GM23338 (cell line): Measurements from ENCODE around the gene TP53. TPM values are rescaled to one million over a fixed set of nuclear protein-coding genes. Genes with fewer than 3 reads are reported as not detected.

Experiments used
- ATAC-seq: fragments of 200-7000 bp; cut with Tn5 transposase; 3 replicates; pipeline ENCODE4 v1.9.1; 2020
- DNase-seq: peaks from one replicate; pipeline ENCODE4 v3.0.0-alpha.2; 2015; ENCODE audit warnings: low spot score
- H2AFZ ChIP-seq: fragments of 200-600 bp; sonication (generic); 2 replicates; pipeline ENCODE4 v1.8.0; 2016; ENCODE audit warnings: antibody characterized with exemption, mild to moderate bottlenecking, moderate library complexity
- H3F3A ChIP-seq: fragments of 200-600 bp; sonication (generic); replicated peaks from 2 replicates; pipeline ENCODE4 v1.8.0; 2017; ENCODE audit warnings: antibody characterized with exemption, mixed run types, low read depth
- H3K27ac ChIP-seq: fragments of 200-600 bp; sonication (generic); 2 replicates; pipeline ENCODE4 v1.6.1; 2016; ENCODE audit warnings: low read depth
- H3K27me3 ChIP-seq: fragments of 200-600 bp; sonication (generic); 2 replicates; pipeline ENCODE4 v1.8.0; 2016; ENCODE audit warnings: mild to moderate bottlenecking, mixed run types, moderate library complexity; ENCODE audit not compliant: insufficient read depth
- H3K36me3 ChIP-seq: fragments of 200-600 bp; sonication (generic); 2 replicates; pipeline ENCODE4 v1.8.0; 2016; ENCODE audit warnings: mild to moderate bottlenecking; ENCODE audit not compliant: insufficient read depth
- H3K4me1 ChIP-seq: fragments of 200-600 bp; sonication (generic); 2 replicates; pipeline ENCODE4 v1.8.0; 2016; ENCODE audit warnings: mild to moderate bottlenecking, moderate library complexity; ENCODE audit not compliant: insufficient read depth
- H3K4me2 ChIP-seq: fragments of 200-600 bp; sonication (generic); 2 replicates; pipeline ENCODE4 v1.7.1; 2017; ENCODE audit warnings: mixed run types
- H3K4me3 ChIP-seq: fragments of 200-600 bp; sonication (generic); 2 replicates; pipeline ENCODE4 v1.6.1; 2016; ENCODE audit warnings: mixed run types
- H3K79me2 ChIP-seq: fragments of 200-600 bp; sonication (generic); replicated peaks from 2 replicates; pipeline ENCODE4 v1.8.0; 2017; ENCODE audit warnings: mild to moderate bottlenecking; ENCODE audit not compliant: insufficient read depth
- H3K9me2 ChIP-seq: fragments of 200-600 bp; sonication (generic); 2 replicates; pipeline ENCODE4 v1.8.0; 2017; ENCODE audit not compliant: insufficient read depth
- H4K20me1 ChIP-seq: fragments of 200-600 bp; sonication (generic); replicated peaks from 2 replicates; pipeline ENCODE4 v1.8.0; 2017; ENCODE audit warnings: mild to moderate bottlenecking; ENCODE audit not compliant: insufficient read depth
- H3K27ac Mint-ChIP-seq: 2 replicates; pipeline ENCODE4 v1.8.0; 2020; ENCODE audit warnings: inconsistent platforms, mild to moderate bottlenecking, moderate library complexity, mixed read lengths
- H3K27me3 Mint-ChIP-seq: 3 replicates; pipeline ENCODE4 v1.8.0; 2022; ENCODE audit warnings: low read depth, mild to moderate bottlenecking, moderate library complexity, mixed read lengths, inconsistent platforms; ENCODE audit not compliant: insufficient read depth, poor library complexity
- H3K36me3 Mint-ChIP-seq: 3 replicates; pipeline ENCODE4 v1.8.0; 2021; ENCODE audit warnings: low read depth, mild to moderate bottlenecking, inconsistent platforms, moderate library complexity, mixed read lengths
- H3K4me1 Mint-ChIP-seq: 3 replicates; pipeline ENCODE4 v1.8.0; 2020; ENCODE audit warnings: mild to moderate bottlenecking, inconsistent platforms, mixed read lengths
- H3K4me3 Mint-ChIP-seq: 3 replicates; pipeline ENCODE4 v1.8.0; 2021; ENCODE audit warnings: moderate library complexity, mild to moderate bottlenecking, inconsistent platforms, mixed read lengths
- H3K9me3 Mint-ChIP-seq: 3 replicates; pipeline ENCODE4 v1.8.0; 2020; ENCODE audit warnings: moderate library complexity, mild to moderate bottlenecking, inconsistent platforms, mixed read lengths
- CREB1 ChIP-seq: fragments of 250-450 bp; sonication (Bioruptor Pico); IDR thresholded peaks from 2 replicates; pipeline ENCODE4 v1.5.0; 2020; ENCODE audit warnings: low read depth, mild to moderate bottlenecking, moderate library complexity
- EZH2 ChIP-seq: fragments of 200-600 bp; sonication (generic); IDR thresholded peaks from one replicate; pipeline ENCODE4 v1.8.0; 2017; ENCODE audit warnings: antibody characterized with exemption, mild to moderate bottlenecking, low read depth; ENCODE audit not compliant: unreplicated experiment
- EZH2phosphoT487 ChIP-seq: fragments of 200-600 bp; sonication (generic); IDR thresholded peaks from one replicate; pipeline ENCODE4 v1.8.1; 2018; ENCODE audit warnings: antibody characterized with exemption; ENCODE audit not compliant: unreplicated experiment
- JUNB ChIP-seq: IDR thresholded peaks from one replicate; pipeline ENCODE4 v1.6.1; 2016; ENCODE audit warnings: antibody characterized with exemption; ENCODE audit not compliant: unreplicated experiment
- NANOG ChIP-seq: IDR thresholded peaks from 2 replicates; pipeline ENCODE4 v1.6.1; 2016; ENCODE audit warnings: antibody characterized with exemption, borderline replicate concordance
- POLR2AphosphoS5 ChIP-seq: IDR thresholded peaks from 2 replicates; pipeline ENCODE4 v1.6.1; 2016; ENCODE audit warnings: antibody characterized with exemption, low read depth
- STAT1 ChIP-seq: IDR thresholded peaks from one replicate; pipeline ENCODE4 v1.6.1; 2016; ENCODE audit warnings: antibody characterized with exemption; ENCODE audit not compliant: unreplicated experiment
- ZNF114 ChIP-seq: fragments of 250-450 bp; sonication (Bioruptor Pico); IDR thresholded peaks from 2 replicates; pipeline ENCODE4 v1.5.0; 2020; ENCODE audit warnings: mild to moderate bottlenecking, moderate library complexity
- ZNF331 ChIP-seq: fragments of 250-450 bp; sonication (Bioruptor Pico); IDR thresholded peaks from 2 replicates; pipeline ENCODE4 v1.5.0; 2020; ENCODE audit warnings: low read depth, mild to moderate bottlenecking, moderate library complexity
- polyA plus RNA-seq: library from polyadenylated mRNA; unstranded; fragments of >200 nt; fragmentation: Nextera tagmentation; extraction: Ambion mirVana; gene quantifications from 2 replicates; pipeline ENCODE4 v1.2.1, GENCODE V29; 2016
- total RNA-seq: library from RNA; depleted of rRNA; stranded (reverse); fragments of >200 nt; shearing (Covaris generic); gene quantifications from 2 replicates; pipeline ENCODE4 v1.2.3, GENCODE V29; 2014
- TF ChIP-seq, protein P1 (sequence below): fragments of 250-450 bp; sonication (Bioruptor Pico); IDR thresholded peaks from 2 replicates; pipeline ENCODE4 v1.5.0; 2020; ENCODE audit warnings: mild to moderate bottlenecking, moderate library complexity
- TF ChIP-seq, protein P2 (sequence below), 2 experiments: fragments of 200-600 bp in 1 of 2; sonication (generic) in 1 of 2; conservative IDR thresholded peaks; 2 replicates each; pipeline versions ENCODE4 v1.5.1 to v1.6.1; 2016 to 2017; ENCODE audit warnings: antibody characterized with exemption in 2 of 2, low read depth in 2 of 2, mild to moderate bottlenecking in 2 of 2, moderate library complexity in 1 of 2
- TF ChIP-seq, protein P3 (sequence below): IDR thresholded peaks from 2 replicates; pipeline ENCODE4 v1.6.1; 2016; ENCODE audit warnings: antibody characterized with exemption
- TF ChIP-seq, protein P4 (sequence below): IDR thresholded peaks from one replicate; pipeline ENCODE4 v1.6.1; 2018; ENCODE audit warnings: antibody characterized with exemption; ENCODE audit not compliant: unreplicated experiment

The TP53 gene
- total and polyA plus RNA-seq, 2 experiments from 2014 or later, result 119 to 154 TPM

DNA sequence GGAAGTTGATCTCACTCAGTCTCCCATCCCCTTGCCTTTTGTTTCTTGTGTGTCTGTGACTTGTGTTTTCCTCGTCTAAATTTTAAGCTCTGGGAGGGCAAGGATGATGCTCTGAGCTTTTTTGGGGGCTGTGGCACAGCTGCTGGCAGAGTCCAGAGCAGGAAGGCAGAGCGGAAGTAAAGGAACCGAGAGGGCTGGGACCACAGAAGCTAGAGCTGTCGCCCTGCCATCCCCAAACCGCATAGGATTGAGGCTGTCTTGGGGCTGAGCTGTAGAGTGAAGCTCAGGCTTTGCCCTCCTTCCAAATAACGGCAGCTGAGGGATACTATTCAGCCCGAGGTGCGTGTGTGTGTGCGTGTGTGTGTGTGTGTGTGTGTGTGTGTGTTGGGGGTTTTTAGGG is 26.5 kb upstream of the TP53 start:
- Histone ChIP-seq H3K79me2 (no peaks in the 10 kb centered on the region), H3K4me2 (no peak overlapping the region), H4K20me1 (no peaks in the 10 kb centered on the region), H3K27me3 (peaks cover 9% of the 10 kb centered on the region), H3F3A (0 out of 2 replicates have a peak, but pooled peaks cover 9% of the 10 kb centered on the region), H2AFZ (no peak overlapping the region), H3K4me3 (no peak overlapping the region), H3K9me2 (0 out of 2 replicates have a peak, but pooled peaks cover 8% of the 10 kb centered on the region), H3K36me3 (no peaks in the 10 kb centered on the region), H3K27ac (no peak overlapping the region), H3K4me1 (peaks cover 38% of the 10 kb centered on the region)
- Mint-ChIP-seq H3K27ac (no peak overlapping the region), H3K4me1 (peaks cover 51% of the 10 kb centered on the region), H3K27me3 (peaks cover 25% of the 10 kb centered on the region), H3K9me3 (no peaks in the 10 kb centered on the region; the same call in 2 of the 3 replicates), H3K36me3 (0 out of 3 replicates have a peak, but pooled peaks cover 4% of the 10 kb centered on the region), H3K4me3 (no peak overlapping the region)
- ATAC-seq (no peak), DNase-seq (no peak)
- TF ChIP-seq POLR2AphosphoS5, result no peak
- TF ChIP-seq NANOG, result no peak
- TF ChIP-seq, protein P1, sequence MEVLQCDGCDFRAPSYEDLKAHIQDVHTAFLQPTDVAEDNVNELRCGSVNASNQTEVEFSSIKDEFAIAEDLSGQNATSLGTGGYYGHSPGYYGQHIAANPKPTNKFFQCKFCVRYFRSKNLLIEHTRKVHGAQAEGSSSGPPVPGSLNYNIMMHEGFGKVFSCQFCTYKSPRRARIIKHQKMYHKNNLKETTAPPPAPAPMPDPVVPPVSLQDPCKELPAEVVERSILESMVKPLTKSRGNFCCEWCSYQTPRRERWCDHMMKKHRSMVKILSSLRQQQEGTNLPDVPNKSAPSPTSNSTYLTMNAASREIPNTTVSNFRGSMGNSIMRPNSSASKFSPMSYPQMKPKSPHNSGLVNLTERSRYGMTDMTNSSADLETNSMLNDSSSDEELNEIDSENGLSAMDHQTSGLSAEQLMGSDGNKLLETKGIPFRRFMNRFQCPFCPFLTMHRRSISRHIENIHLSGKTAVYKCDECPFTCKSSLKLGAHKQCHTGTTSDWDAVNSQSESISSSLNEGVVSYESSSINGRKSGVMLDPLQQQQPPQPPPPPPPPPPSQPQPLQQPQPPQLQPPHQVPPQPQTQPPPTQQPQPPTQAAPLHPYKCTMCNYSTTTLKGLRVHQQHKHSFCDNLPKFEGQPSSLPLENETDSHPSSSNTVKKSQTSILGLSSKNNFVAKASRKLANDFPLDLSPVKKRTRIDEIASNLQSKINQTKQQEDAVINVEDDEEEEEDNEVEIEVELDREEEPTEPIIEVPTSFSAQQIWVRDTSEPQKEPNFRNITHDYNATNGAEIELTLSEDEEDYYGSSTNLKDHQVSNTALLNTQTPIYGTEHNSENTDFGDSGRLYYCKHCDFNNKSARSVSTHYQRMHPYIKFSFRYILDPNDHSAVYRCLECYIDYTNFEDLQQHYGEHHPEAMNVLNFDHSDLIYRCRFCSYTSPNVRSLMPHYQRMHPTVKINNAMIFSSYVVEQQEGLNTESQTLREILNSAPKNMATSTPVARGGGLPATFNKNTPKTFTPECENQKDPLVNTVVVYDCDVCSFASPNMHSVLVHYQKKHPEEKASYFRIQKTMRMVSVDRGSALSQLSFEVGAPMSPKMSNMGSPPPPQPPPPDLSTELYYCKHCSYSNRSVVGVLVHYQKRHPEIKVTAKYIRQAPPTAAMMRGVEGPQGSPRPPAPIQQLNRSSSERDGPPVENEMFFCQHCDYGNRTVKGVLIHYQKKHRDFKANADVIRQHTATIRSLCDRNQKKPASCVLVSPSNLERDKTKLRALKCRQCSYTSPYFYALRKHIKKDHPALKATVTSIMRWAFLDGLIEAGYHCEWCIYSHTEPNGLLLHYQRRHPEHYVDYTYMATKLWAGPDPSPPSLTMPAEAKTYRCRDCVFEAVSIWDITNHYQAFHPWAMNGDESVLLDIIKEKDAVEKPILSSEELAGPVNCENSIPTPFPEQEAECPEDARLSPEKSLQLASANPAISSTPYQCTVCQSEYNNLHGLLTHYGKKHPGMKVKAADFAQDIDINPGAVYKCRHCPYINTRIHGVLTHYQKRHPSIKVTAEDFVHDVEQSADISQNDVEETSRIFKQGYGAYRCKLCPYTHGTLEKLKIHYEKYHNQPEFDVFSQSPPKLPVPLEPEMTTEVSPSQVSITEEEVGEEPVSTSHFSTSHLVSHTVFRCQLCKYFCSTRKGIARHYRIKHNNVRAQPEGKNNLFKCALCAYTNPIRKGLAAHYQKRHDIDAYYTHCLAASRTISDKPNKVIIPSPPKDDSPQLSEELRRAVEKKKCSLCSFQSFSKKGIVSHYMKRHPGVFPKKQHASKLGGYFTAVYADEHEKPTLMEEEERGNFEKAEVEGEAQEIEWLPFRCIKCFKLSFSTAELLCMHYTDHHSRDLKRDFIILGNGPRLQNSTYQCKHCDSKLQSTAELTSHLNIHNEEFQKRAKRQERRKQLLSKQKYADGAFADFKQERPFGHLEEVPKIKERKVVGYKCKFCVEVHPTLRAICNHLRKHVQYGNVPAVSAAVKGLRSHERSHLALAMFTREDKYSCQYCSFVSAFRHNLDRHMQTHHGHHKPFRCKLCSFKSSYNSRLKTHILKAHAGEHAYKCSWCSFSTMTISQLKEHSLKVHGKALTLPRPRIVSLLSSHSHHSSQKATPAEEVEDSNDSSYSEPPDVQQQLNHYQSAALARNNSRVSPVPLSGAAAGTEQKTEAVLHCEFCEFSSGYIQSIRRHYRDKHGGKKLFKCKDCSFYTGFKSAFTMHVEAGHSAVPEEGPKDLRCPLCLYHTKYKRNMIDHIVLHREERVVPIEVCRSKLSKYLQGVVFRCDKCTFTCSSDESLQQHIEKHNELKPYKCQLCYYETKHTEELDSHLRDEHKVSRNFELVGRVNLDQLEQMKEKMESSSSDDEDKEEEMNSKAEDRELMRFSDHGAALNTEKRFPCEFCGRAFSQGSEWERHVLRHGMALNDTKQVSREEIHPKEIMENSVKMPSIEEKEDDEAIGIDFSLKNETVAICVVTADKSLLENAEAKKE, result no peak
- TF ChIP-seq EZH2, result no peak
- TF ChIP-seq, protein P2, sequence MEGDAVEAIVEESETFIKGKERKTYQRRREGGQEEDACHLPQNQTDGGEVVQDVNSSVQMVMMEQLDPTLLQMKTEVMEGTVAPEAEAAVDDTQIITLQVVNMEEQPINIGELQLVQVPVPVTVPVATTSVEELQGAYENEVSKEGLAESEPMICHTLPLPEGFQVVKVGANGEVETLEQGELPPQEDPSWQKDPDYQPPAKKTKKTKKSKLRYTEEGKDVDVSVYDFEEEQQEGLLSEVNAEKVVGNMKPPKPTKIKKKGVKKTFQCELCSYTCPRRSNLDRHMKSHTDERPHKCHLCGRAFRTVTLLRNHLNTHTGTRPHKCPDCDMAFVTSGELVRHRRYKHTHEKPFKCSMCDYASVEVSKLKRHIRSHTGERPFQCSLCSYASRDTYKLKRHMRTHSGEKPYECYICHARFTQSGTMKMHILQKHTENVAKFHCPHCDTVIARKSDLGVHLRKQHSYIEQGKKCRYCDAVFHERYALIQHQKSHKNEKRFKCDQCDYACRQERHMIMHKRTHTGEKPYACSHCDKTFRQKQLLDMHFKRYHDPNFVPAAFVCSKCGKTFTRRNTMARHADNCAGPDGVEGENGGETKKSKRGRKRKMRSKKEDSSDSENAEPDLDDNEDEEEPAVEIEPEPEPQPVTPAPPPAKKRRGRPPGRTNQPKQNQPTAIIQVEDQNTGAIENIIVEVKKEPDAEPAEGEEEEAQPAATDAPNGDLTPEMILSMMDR (conservative IDR thresholded peaks at IDR 0.05; ENCODE audit: low read depth in 2 of 2), result no peak
- no peak for TF ChIP-seq CREB1 (CRISPR knock-in tag)
- TF ChIP-seq ZNF331, result no peak
- TF ChIP-seq STAT1, result no peak
- no peak for TF ChIP-seq EZH2phosphoT487
- TF ChIP-seq, protein P3, sequence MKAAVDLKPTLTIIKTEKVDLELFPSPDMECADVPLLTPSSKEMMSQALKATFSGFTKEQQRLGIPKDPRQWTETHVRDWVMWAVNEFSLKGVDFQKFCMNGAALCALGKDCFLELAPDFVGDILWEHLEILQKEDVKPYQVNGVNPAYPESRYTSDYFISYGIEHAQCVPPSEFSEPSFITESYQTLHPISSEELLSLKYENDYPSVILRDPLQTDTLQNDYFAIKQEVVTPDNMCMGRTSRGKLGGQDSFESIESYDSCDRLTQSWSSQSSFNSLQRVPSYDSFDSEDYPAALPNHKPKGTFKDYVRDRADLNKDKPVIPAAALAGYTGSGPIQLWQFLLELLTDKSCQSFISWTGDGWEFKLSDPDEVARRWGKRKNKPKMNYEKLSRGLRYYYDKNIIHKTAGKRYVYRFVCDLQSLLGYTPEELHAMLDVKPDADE, result no peak
- TF ChIP-seq JUNB, result no peak
- TF ChIP-seq, protein P4, sequence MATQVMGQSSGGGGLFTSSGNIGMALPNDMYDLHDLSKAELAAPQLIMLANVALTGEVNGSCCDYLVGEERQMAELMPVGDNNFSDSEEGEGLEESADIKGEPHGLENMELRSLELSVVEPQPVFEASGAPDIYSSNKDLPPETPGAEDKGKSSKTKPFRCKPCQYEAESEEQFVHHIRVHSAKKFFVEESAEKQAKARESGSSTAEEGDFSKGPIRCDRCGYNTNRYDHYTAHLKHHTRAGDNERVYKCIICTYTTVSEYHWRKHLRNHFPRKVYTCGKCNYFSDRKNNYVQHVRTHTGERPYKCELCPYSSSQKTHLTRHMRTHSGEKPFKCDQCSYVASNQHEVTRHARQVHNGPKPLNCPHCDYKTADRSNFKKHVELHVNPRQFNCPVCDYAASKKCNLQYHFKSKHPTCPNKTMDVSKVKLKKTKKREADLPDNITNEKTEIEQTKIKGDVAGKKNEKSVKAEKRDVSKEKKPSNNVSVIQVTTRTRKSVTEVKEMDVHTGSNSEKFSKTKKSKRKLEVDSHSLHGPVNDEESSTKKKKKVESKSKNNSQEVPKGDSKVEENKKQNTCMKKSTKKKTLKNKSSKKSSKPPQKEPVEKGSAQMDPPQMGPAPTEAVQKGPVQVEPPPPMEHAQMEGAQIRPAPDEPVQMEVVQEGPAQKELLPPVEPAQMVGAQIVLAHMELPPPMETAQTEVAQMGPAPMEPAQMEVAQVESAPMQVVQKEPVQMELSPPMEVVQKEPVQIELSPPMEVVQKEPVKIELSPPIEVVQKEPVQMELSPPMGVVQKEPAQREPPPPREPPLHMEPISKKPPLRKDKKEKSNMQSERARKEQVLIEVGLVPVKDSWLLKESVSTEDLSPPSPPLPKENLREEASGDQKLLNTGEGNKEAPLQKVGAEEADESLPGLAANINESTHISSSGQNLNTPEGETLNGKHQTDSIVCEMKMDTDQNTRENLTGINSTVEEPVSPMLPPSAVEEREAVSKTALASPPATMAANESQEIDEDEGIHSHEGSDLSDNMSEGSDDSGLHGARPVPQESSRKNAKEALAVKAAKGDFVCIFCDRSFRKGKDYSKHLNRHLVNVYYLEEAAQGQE, result no peak
- TF ChIP-seq ZNF114, result no peak
